GM23338 (cell line): ENCODE data around the gene MAD1L1. TPM values are rescaled to one million over a fixed set of nuclear protein-coding genes. Genes with fewer than 3 reads are reported as not detected.

Source experiments
- ATAC-seq: fragments of 200-7000 bp; cut with Tn5 transposase; 3 replicates; pipeline ENCODE4 v1.9.1; 2020
- DNase-seq: peaks from one replicate; pipeline ENCODE4 v3.0.0-alpha.2; 2015; ENCODE audit warnings: low spot score
- H2AFZ ChIP-seq: fragments of 200-600 bp; sonication (generic); 2 replicates; pipeline ENCODE4 v1.8.0; 2016; ENCODE audit warnings: antibody characterized with exemption, mild to moderate bottlenecking, moderate library complexity
- H3F3A ChIP-seq: fragments of 200-600 bp; sonication (generic); replicated peaks from 2 replicates; pipeline ENCODE4 v1.8.0; 2017; ENCODE audit warnings: antibody characterized with exemption, mixed run types, low read depth
- H3K27ac ChIP-seq: fragments of 200-600 bp; sonication (generic); 2 replicates; pipeline ENCODE4 v1.6.1; 2016; ENCODE audit warnings: low read depth
- H3K27me3 ChIP-seq: fragments of 200-600 bp; sonication (generic); 2 replicates; pipeline ENCODE4 v1.8.0; 2016; ENCODE audit warnings: mild to moderate bottlenecking, mixed run types, moderate library complexity; ENCODE audit not compliant: insufficient read depth
- H3K36me3 ChIP-seq: fragments of 200-600 bp; sonication (generic); 2 replicates; pipeline ENCODE4 v1.8.0; 2016; ENCODE audit warnings: mild to moderate bottlenecking; ENCODE audit not compliant: insufficient read depth
- H3K4me1 ChIP-seq: fragments of 200-600 bp; sonication (generic); 2 replicates; pipeline ENCODE4 v1.8.0; 2016; ENCODE audit warnings: mild to moderate bottlenecking, moderate library complexity; ENCODE audit not compliant: insufficient read depth
- H3K4me2 ChIP-seq: fragments of 200-600 bp; sonication (generic); 2 replicates; pipeline ENCODE4 v1.7.1; 2017; ENCODE audit warnings: mixed run types
- H3K4me3 ChIP-seq: fragments of 200-600 bp; sonication (generic); 2 replicates; pipeline ENCODE4 v1.6.1; 2016; ENCODE audit warnings: mixed run types
- H3K79me2 ChIP-seq: fragments of 200-600 bp; sonication (generic); replicated peaks from 2 replicates; pipeline ENCODE4 v1.8.0; 2017; ENCODE audit warnings: mild to moderate bottlenecking; ENCODE audit not compliant: insufficient read depth
- H3K9me2 ChIP-seq: fragments of 200-600 bp; sonication (generic); 2 replicates; pipeline ENCODE4 v1.8.0; 2017; ENCODE audit not compliant: insufficient read depth
- H4K20me1 ChIP-seq: fragments of 200-600 bp; sonication (generic); replicated peaks from 2 replicates; pipeline ENCODE4 v1.8.0; 2017; ENCODE audit warnings: mild to moderate bottlenecking; ENCODE audit not compliant: insufficient read depth
- H3K27ac Mint-ChIP-seq: 2 replicates; pipeline ENCODE4 v1.8.0; 2020; ENCODE audit warnings: inconsistent platforms, mild to moderate bottlenecking, moderate library complexity, mixed read lengths
- H3K27me3 Mint-ChIP-seq: 3 replicates; pipeline ENCODE4 v1.8.0; 2022; ENCODE audit warnings: low read depth, mild to moderate bottlenecking, moderate library complexity, mixed read lengths, inconsistent platforms; ENCODE audit not compliant: insufficient read depth, poor library complexity
- H3K36me3 Mint-ChIP-seq: 3 replicates; pipeline ENCODE4 v1.8.0; 2021; ENCODE audit warnings: low read depth, mild to moderate bottlenecking, inconsistent platforms, moderate library complexity, mixed read lengths
- H3K4me1 Mint-ChIP-seq: 3 replicates; pipeline ENCODE4 v1.8.0; 2020; ENCODE audit warnings: mild to moderate bottlenecking, inconsistent platforms, mixed read lengths
- H3K4me3 Mint-ChIP-seq: 3 replicates; pipeline ENCODE4 v1.8.0; 2021; ENCODE audit warnings: moderate library complexity, mild to moderate bottlenecking, inconsistent platforms, mixed read lengths
- H3K9me3 Mint-ChIP-seq: 3 replicates; pipeline ENCODE4 v1.8.0; 2020; ENCODE audit warnings: moderate library complexity, mild to moderate bottlenecking, inconsistent platforms, mixed read lengths
- CREB1 ChIP-seq: fragments of 250-450 bp; sonication (Bioruptor Pico); IDR thresholded peaks from 2 replicates; pipeline ENCODE4 v1.5.0; 2020; ENCODE audit warnings: low read depth, mild to moderate bottlenecking, moderate library complexity
- CTCF ChIP-seq, 2 experiments: fragments of 200-600 bp in 1 of 2; sonication (generic) in 1 of 2; conservative IDR thresholded peaks; 2 replicates each; pipeline versions ENCODE4 v1.5.1 to v1.6.1; 2016 to 2017; ENCODE audit warnings: antibody characterized with exemption in 2 of 2, low read depth in 2 of 2, mild to moderate bottlenecking in 2 of 2, moderate library complexity in 1 of 2
- ETS1 ChIP-seq: IDR thresholded peaks from 2 replicates; pipeline ENCODE4 v1.6.1; 2016; ENCODE audit warnings: antibody characterized with exemption
- EZH2 ChIP-seq: fragments of 200-600 bp; sonication (generic); IDR thresholded peaks from one replicate; pipeline ENCODE4 v1.8.0; 2017; ENCODE audit warnings: antibody characterized with exemption, mild to moderate bottlenecking, low read depth; ENCODE audit not compliant: unreplicated experiment
- EZH2phosphoT487 ChIP-seq: fragments of 200-600 bp; sonication (generic); IDR thresholded peaks from one replicate; pipeline ENCODE4 v1.8.1; 2018; ENCODE audit warnings: antibody characterized with exemption; ENCODE audit not compliant: unreplicated experiment
- JUNB ChIP-seq: IDR thresholded peaks from one replicate; pipeline ENCODE4 v1.6.1; 2016; ENCODE audit warnings: antibody characterized with exemption; ENCODE audit not compliant: unreplicated experiment
- NANOG ChIP-seq: IDR thresholded peaks from 2 replicates; pipeline ENCODE4 v1.6.1; 2016; ENCODE audit warnings: antibody characterized with exemption, borderline replicate concordance
- POLR2AphosphoS5 ChIP-seq: IDR thresholded peaks from 2 replicates; pipeline ENCODE4 v1.6.1; 2016; ENCODE audit warnings: antibody characterized with exemption, low read depth
- REST ChIP-seq: IDR thresholded peaks from one replicate; pipeline ENCODE4 v1.6.1; 2018; ENCODE audit warnings: antibody characterized with exemption; ENCODE audit not compliant: unreplicated experiment
- STAT1 ChIP-seq: IDR thresholded peaks from one replicate; pipeline ENCODE4 v1.6.1; 2016; ENCODE audit warnings: antibody characterized with exemption; ENCODE audit not compliant: unreplicated experiment
- ZNF114 ChIP-seq: fragments of 250-450 bp; sonication (Bioruptor Pico); IDR thresholded peaks from 2 replicates; pipeline ENCODE4 v1.5.0; 2020; ENCODE audit warnings: mild to moderate bottlenecking, moderate library complexity
- ZNF331 ChIP-seq: fragments of 250-450 bp; sonication (Bioruptor Pico); IDR thresholded peaks from 2 replicates; pipeline ENCODE4 v1.5.0; 2020; ENCODE audit warnings: low read depth, mild to moderate bottlenecking, moderate library complexity
- ZNF462 ChIP-seq: fragments of 250-450 bp; sonication (Bioruptor Pico); IDR thresholded peaks from 2 replicates; pipeline ENCODE4 v1.5.0; 2020; ENCODE audit warnings: mild to moderate bottlenecking, moderate library complexity
- polyA plus RNA-seq: library from polyadenylated mRNA; unstranded; fragments of >200 nt; fragmentation: Nextera tagmentation; extraction: Ambion mirVana; gene quantifications from 2 replicates; pipeline ENCODE4 v1.2.1, GENCODE V29; 2016
- total RNA-seq: library from RNA; depleted of rRNA; stranded (reverse); fragments of >200 nt; shearing (Covaris generic); gene quantifications from 2 replicates; pipeline ENCODE4 v1.2.3, GENCODE V29; 2014

Gene MAD1L1
- total and polyA plus RNA-seq, 2 experiments from 2014 or later, result 40.3 to 59.3 TPM

GRCh38 chr7:2041496-2042367 is 191.0 kb downstream of the MAD1L1 start:
- Histone ChIP-seq H2AFZ (no peak overlapping the region), H4K20me1 (no peaks in the 10 kb centered on the region; the same call in none of the 2 replicates), H3K4me2 (no peak overlapping the region), H3K27me3 (no peaks in the 10 kb centered on the region), H3K9me2 (no peaks in the 10 kb centered on the region), H3K36me3 (no peaks in the 10 kb centered on the region), H3K4me1 (no peaks in the 10 kb centered on the region), H3K4me3 (no peak overlapping the region), H3F3A (no peaks in the 10 kb centered on the region), H3K27ac (peak overlapping the region; percentile 32; the same call in 1 of the 2 replicates), H3K79me2 (0 out of 2 replicates have a peak, but pooled peaks cover 6% of the 10 kb centered on the region)
- H3K36me3 Mint-ChIP-seq, result peaks cover 20% of the 10 kb centered on the region
- DNase-seq (no peak), ATAC-seq (no peak)
- peaks cover 8% of the 10 kb centered on the region for H3K27me3 Mint-ChIP-seq
- H3K4me1 Mint-ChIP-seq, result peaks cover 29% of the 10 kb centered on the region
- no peak for TF ChIP-seq CREB1 (CRISPR knock-in tag)
- TF ChIP-seq EZH2phosphoT487, result no peak
- no peak for TF ChIP-seq EZH2
- no peak for TF ChIP-seq POLR2AphosphoS5
- TF ChIP-seq CTCF (conservative IDR thresholded peaks at IDR 0.05; ENCODE audit: low read depth in 2 of 2), result no peak
- no peak for TF ChIP-seq JUNB
- TF ChIP-seq NANOG, result no peak
- no peak for TF ChIP-seq ZNF331 (CRISPR knock-in tag)
- TF ChIP-seq ZNF462 (CRISPR knock-in tag), result no peak
- no peak for TF ChIP-seq ETS1
- TF ChIP-seq STAT1, result no peak
- TF ChIP-seq ZNF114 (CRISPR knock-in tag), result no peak
- TF ChIP-seq REST, result no peak
- H3K27ac Mint-ChIP-seq, result peak overlapping the region; percentile 61
- peaks cover 6% of the 10 kb centered on the region; the same call in 2 of the 3 replicates for H3K9me3 Mint-ChIP-seq
- no peak overlapping the region for H3K4me3 Mint-ChIP-seq
